Ovary (tissue), 9 donors: ENCODE measurements around the gene GCNT2. TPM values are rescaled to one million over a fixed set of nuclear protein-coding genes. Genes with fewer than 3 reads are reported as not detected.

ENCODE experiments used
- DNase-seq, 5 donors: peaks; one replicate each; pipeline ENCODE4 v3.0.0-alpha.2; 2019 to 2020
- H3K27ac ChIP-seq, 2 donors: fragments of 200-600 bp; one replicate each; pipeline versions ENCODE4 v1.5.1 to v1.8.0; 2019 to 2022
- H3K27me3 ChIP-seq: fragments of 200-600 bp; one replicate; pipeline ENCODE4 v1.8.0; 2022
- H3K36me3 ChIP-seq: fragments of 200-600 bp; sonication (generic); one replicate; pipeline ENCODE4 v1.5.1; 2019
- H3K4me1 ChIP-seq: one replicate; pipeline ENCODE4 v1.8.1; 2013; ENCODE audit warnings: mild to moderate bottlenecking, moderate library complexity; ENCODE audit not compliant: insufficient read depth
- H3K4me3 ChIP-seq: fragments of 200-600 bp; sonication (generic); one replicate; pipeline ENCODE4 v1.5.1; 2017
- H3K9me3 ChIP-seq, 2 donors: fragments of 200-600 bp in 1 of 2; sonication (generic) in 1 of 2; one replicate each; pipeline versions ENCODE4 v1.5.1 to v1.8.1; 2013 to 2019; ENCODE audit warnings: mild to moderate bottlenecking in 1 of 2, moderate library complexity in 1 of 2
- EP300 ChIP-seq: sonication (generic); formaldehyde crosslinking; IDR thresholded peaks from one replicate; pipeline ENCODE4 v1.6.1; 2017; ENCODE audit warnings: antibody characterized with exemption
- POLR2A ChIP-seq: fragments of 450-650 bp; IDR thresholded peaks from one replicate; pipeline ENCODE4 v1.6.1; 2017; ENCODE audit warnings: antibody characterized with exemption, mild to moderate bottlenecking, moderate library complexity
- WGBS, 3 donors: extraction: QIAGEN DNeasy Blood & Tissue Kit in 1 of 3; methylation state at CpG; one replicate each; pipeline versions ENCODE4 v1.1.5 to v1.1.7; 2013 to 2017; 5-methylcytosine and 5-hydroxymethylcytosine counted together
- intact Hi-C, 4 donors: fragments of 100-400 bp; cut with DNase I; formaldehyde crosslinking; loops; one replicate each; pipeline versions ENCODE4 v1.11.0 to v1.15.1; 2022 to 2023
- polyA plus RNA-seq, 2 donors: library from polyadenylated mRNA; stranded (reverse); fragments of 200-250 nt in 1 of 2; fragments of 350-450 nt in 1 of 2; fragmentation: Illumina TruSeq in 1 of 2; extraction: RNeasy Lipid Tissue Mini Kit (QIAGEN cat#74804) in 1 of 2; gene quantifications; one replicate each; pipeline ENCODE4 v1.2.3, GENCODE V29; 2013 to 2014
- small RNA-seq: library from RNA; depleted of rRNA; stranded (forward); fragments of <200 nt; gene quantifications from one replicate; pipeline ENCODE3, GENCODE V24; 2016
- total RNA-seq, 7 donors: library from RNA; depleted of rRNA in 2 of 7; stranded (reverse); fragments of >200 nt in 2 of 7; fragmentation: NEBNext Ultra II Directional in 3 of 7; extraction: Animal tissue kit (Norgen Biotek cat#: 25700) in 3 of 7; gene quantifications; one replicate each; pipeline versions ENCODE4 v1.1.0 to v1.2.4, GENCODE V29; 2016 to 2023
- TF ChIP-seq, protein P1 (sequence below), 3 donors: fragments of 450-650 bp in 2 of 3; fragments of 200-600 bp in 1 of 3; IDR thresholded peaks; one replicate each; pipeline versions ENCODE4 v1.5.1 to v1.8.0; 2016 to 2022; ENCODE audit warnings: antibody characterized with exemption in 3 of 3, mild to moderate bottlenecking in 1 of 3
- donor health status: DM: no; HTN: no; CAD: no; lungs with moderate emphysema.
- donor health status: DM: no; HTN: no; CAD: no.
- donor health status: Bipolar disorder and iron deficiency.
- donor health status: DM: yes; HTN: yes; CAD: no.
- donor health status: DM: no; HTN: no; CAD: no.
- donor health status: DM: yes; HTN: yes; CAD: no.

GCNT2 gene
- total and polyA plus RNA-seq, 9 donors: 0.92 to 3.8 (median 1.3) TPM

DNA sequence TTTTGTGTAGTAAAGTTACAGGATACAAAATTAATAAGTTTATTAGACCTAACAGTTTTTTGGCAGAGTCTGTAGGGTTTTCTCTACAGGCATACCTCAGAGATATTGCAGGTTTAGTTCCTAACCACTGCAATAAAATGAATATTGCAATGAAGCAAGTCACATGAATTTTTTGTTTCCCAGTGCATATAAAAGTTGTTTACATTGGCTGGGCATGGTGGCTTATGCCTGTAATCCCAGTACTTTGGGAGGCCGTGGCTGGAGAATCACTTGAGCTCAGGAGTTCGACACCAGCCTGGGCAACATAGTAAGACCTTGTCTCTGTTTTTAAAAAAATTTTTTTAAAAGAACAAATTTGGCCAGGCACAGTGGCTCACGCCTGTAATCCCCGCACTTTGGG is 157.3 kb downstream of the GCNT2 start:
- intact Hi-C loops: no loop called here
- H3K4me1 ChIP-seq: no peaks in the 10 kb centered on the region
- TF ChIP-seq POLR2A (no peak), EP300 (no peak)
- TF ChIP-seq, protein P1, sequence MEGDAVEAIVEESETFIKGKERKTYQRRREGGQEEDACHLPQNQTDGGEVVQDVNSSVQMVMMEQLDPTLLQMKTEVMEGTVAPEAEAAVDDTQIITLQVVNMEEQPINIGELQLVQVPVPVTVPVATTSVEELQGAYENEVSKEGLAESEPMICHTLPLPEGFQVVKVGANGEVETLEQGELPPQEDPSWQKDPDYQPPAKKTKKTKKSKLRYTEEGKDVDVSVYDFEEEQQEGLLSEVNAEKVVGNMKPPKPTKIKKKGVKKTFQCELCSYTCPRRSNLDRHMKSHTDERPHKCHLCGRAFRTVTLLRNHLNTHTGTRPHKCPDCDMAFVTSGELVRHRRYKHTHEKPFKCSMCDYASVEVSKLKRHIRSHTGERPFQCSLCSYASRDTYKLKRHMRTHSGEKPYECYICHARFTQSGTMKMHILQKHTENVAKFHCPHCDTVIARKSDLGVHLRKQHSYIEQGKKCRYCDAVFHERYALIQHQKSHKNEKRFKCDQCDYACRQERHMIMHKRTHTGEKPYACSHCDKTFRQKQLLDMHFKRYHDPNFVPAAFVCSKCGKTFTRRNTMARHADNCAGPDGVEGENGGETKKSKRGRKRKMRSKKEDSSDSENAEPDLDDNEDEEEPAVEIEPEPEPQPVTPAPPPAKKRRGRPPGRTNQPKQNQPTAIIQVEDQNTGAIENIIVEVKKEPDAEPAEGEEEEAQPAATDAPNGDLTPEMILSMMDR (IDR thresholded peaks at IDR 0.05): no peak
- no peaks in the 10 kb centered on the region for H3K27me3 ChIP-seq
- DNase-seq: no peak
- 87 to 89% (median 89%) methylated on average over 4 of the region's 4 CpGs for WGBS, 3 donors
- no peak overlapping the region for H3K27ac ChIP-seq
- no peak overlapping the region for H3K4me3 ChIP-seq
- H3K9me3 ChIP-seq: no peaks in the 10 kb centered on the region
- no peaks in the 10 kb centered on the region for H3K36me3 ChIP-seq

Small RNA genes within 50 kb of the gene (small RNA-seq; reads per million reads assigned to genes)
- gene RF00019: not detected

Other genes starting within 250 kb of the GCNT2 start
- under 1 TPM in 6 of 7 donors, not detected in 1; 0.10 to 0.67 (median 0.20) TPM for gene TFAP2A, start 106.3 kb upstream of the GCNT2 start, total RNA-seq
- gene TFAP2A, start 106.3 kb upstream of the GCNT2 start, polyA plus RNA-seq: under 1 TPM; 0.12 to 0.15 TPM
- 1 to 10 TPM in 2 of 7 donors, under 1 TPM in 1, not detected in 4; 0.59 to 2.6 (median 2.0) TPM for gene C6orf52, start 173.3 kb downstream of the GCNT2 start, total RNA-seq
- gene C6orf52, start 173.3 kb downstream of the GCNT2 start, polyA plus RNA-seq: 1 to 10 TPM in 1 of 2 donors, under 1 TPM in 1; 0.73 to 1.5 TPM
- gene PAK1IP1, start 173.6 kb downstream of the GCNT2 start, total RNA-seq: 10 to 100 TPM in 5 of 7 donors, 1 to 10 TPM in 2; 5.6 to 21.7 (median 12.4) TPM
- gene PAK1IP1, start 173.6 kb downstream of the GCNT2 start, polyA plus RNA-seq: 10 to 100 TPM in 1 of 2 donors, 1 to 10 TPM in 1; 6.8 to 13.2 TPM
- gene TMEM14C, start 201.7 kb downstream of the GCNT2 start, total RNA-seq: 100 to 1,000 TPM in 3 of 7 donors, 10 to 100 TPM in 4; 92.8 to 146 (median 99.4) TPM
- 100 to 1,000 TPM; 167 to 207 TPM for gene TMEM14C, start 201.7 kb downstream of the GCNT2 start, polyA plus RNA-seq
- gene TMEM14B, start 226.5 kb downstream of the GCNT2 start, total RNA-seq: 10 to 100 TPM; 64.7 to 82.5 (median 72.4) TPM
- 100 to 1,000 TPM in 1 of 2 donors, 10 to 100 TPM in 1; 92.2 to 123 TPM for gene TMEM14B, start 226.5 kb downstream of the GCNT2 start, polyA plus RNA-seq